GM23338 (cell line): ENCODE data around the gene OASL. TPM values are rescaled to one million over a fixed set of nuclear protein-coding genes. Genes with fewer than 3 reads are reported as not detected.

ENCODE experiments used
- ATAC-seq: fragments of 200-7000 bp; cut with Tn5 transposase; 3 replicates; pipeline ENCODE4 v1.9.1; 2020
- DNase-seq: peaks from one replicate; pipeline ENCODE4 v3.0.0-alpha.2; 2015; ENCODE audit warnings: low spot score
- H2AFZ ChIP-seq: fragments of 200-600 bp; sonication (generic); 2 replicates; pipeline ENCODE4 v1.8.0; 2016; ENCODE audit warnings: antibody characterized with exemption, mild to moderate bottlenecking, moderate library complexity
- H3F3A ChIP-seq: fragments of 200-600 bp; sonication (generic); replicated peaks from 2 replicates; pipeline ENCODE4 v1.8.0; 2017; ENCODE audit warnings: antibody characterized with exemption, mixed run types, low read depth
- H3K27ac ChIP-seq: fragments of 200-600 bp; sonication (generic); 2 replicates; pipeline ENCODE4 v1.6.1; 2016; ENCODE audit warnings: low read depth
- H3K27me3 ChIP-seq: fragments of 200-600 bp; sonication (generic); 2 replicates; pipeline ENCODE4 v1.8.0; 2016; ENCODE audit warnings: mild to moderate bottlenecking, mixed run types, moderate library complexity; ENCODE audit not compliant: insufficient read depth
- H3K36me3 ChIP-seq: fragments of 200-600 bp; sonication (generic); 2 replicates; pipeline ENCODE4 v1.8.0; 2016; ENCODE audit warnings: mild to moderate bottlenecking; ENCODE audit not compliant: insufficient read depth
- H3K4me1 ChIP-seq: fragments of 200-600 bp; sonication (generic); 2 replicates; pipeline ENCODE4 v1.8.0; 2016; ENCODE audit warnings: mild to moderate bottlenecking, moderate library complexity; ENCODE audit not compliant: insufficient read depth
- H3K4me2 ChIP-seq: fragments of 200-600 bp; sonication (generic); 2 replicates; pipeline ENCODE4 v1.7.1; 2017; ENCODE audit warnings: mixed run types
- H3K4me3 ChIP-seq: fragments of 200-600 bp; sonication (generic); 2 replicates; pipeline ENCODE4 v1.6.1; 2016; ENCODE audit warnings: mixed run types
- H3K79me2 ChIP-seq: fragments of 200-600 bp; sonication (generic); replicated peaks from 2 replicates; pipeline ENCODE4 v1.8.0; 2017; ENCODE audit warnings: mild to moderate bottlenecking; ENCODE audit not compliant: insufficient read depth
- H3K9me2 ChIP-seq: fragments of 200-600 bp; sonication (generic); 2 replicates; pipeline ENCODE4 v1.8.0; 2017; ENCODE audit not compliant: insufficient read depth
- H4K20me1 ChIP-seq: fragments of 200-600 bp; sonication (generic); replicated peaks from 2 replicates; pipeline ENCODE4 v1.8.0; 2017; ENCODE audit warnings: mild to moderate bottlenecking; ENCODE audit not compliant: insufficient read depth
- H3K27ac Mint-ChIP-seq: 2 replicates; pipeline ENCODE4 v1.8.0; 2020; ENCODE audit warnings: inconsistent platforms, mild to moderate bottlenecking, moderate library complexity, mixed read lengths
- H3K27me3 Mint-ChIP-seq: 3 replicates; pipeline ENCODE4 v1.8.0; 2022; ENCODE audit warnings: low read depth, mild to moderate bottlenecking, moderate library complexity, mixed read lengths, inconsistent platforms; ENCODE audit not compliant: insufficient read depth, poor library complexity
- H3K36me3 Mint-ChIP-seq: 3 replicates; pipeline ENCODE4 v1.8.0; 2021; ENCODE audit warnings: low read depth, mild to moderate bottlenecking, inconsistent platforms, moderate library complexity, mixed read lengths
- H3K4me1 Mint-ChIP-seq: 3 replicates; pipeline ENCODE4 v1.8.0; 2020; ENCODE audit warnings: mild to moderate bottlenecking, inconsistent platforms, mixed read lengths
- H3K4me3 Mint-ChIP-seq: 3 replicates; pipeline ENCODE4 v1.8.0; 2021; ENCODE audit warnings: moderate library complexity, mild to moderate bottlenecking, inconsistent platforms, mixed read lengths
- H3K9me3 Mint-ChIP-seq: 3 replicates; pipeline ENCODE4 v1.8.0; 2020; ENCODE audit warnings: moderate library complexity, mild to moderate bottlenecking, inconsistent platforms, mixed read lengths
- CREB1 ChIP-seq: fragments of 250-450 bp; sonication (Bioruptor Pico); IDR thresholded peaks from 2 replicates; pipeline ENCODE4 v1.5.0; 2020; ENCODE audit warnings: low read depth, mild to moderate bottlenecking, moderate library complexity
- ETS1 ChIP-seq: IDR thresholded peaks from 2 replicates; pipeline ENCODE4 v1.6.1; 2016; ENCODE audit warnings: antibody characterized with exemption
- EZH2phosphoT487 ChIP-seq: fragments of 200-600 bp; sonication (generic); IDR thresholded peaks from one replicate; pipeline ENCODE4 v1.8.1; 2018; ENCODE audit warnings: antibody characterized with exemption; ENCODE audit not compliant: unreplicated experiment
- NANOG ChIP-seq: IDR thresholded peaks from 2 replicates; pipeline ENCODE4 v1.6.1; 2016; ENCODE audit warnings: antibody characterized with exemption, borderline replicate concordance
- REST ChIP-seq: IDR thresholded peaks from one replicate; pipeline ENCODE4 v1.6.1; 2018; ENCODE audit warnings: antibody characterized with exemption; ENCODE audit not compliant: unreplicated experiment
- STAT1 ChIP-seq: IDR thresholded peaks from one replicate; pipeline ENCODE4 v1.6.1; 2016; ENCODE audit warnings: antibody characterized with exemption; ENCODE audit not compliant: unreplicated experiment
- ZNF462 ChIP-seq: fragments of 250-450 bp; sonication (Bioruptor Pico); IDR thresholded peaks from 2 replicates; pipeline ENCODE4 v1.5.0; 2020; ENCODE audit warnings: mild to moderate bottlenecking, moderate library complexity
- polyA plus RNA-seq: library from polyadenylated mRNA; unstranded; fragments of >200 nt; fragmentation: Nextera tagmentation; extraction: Ambion mirVana; gene quantifications from 2 replicates; pipeline ENCODE4 v1.2.1, GENCODE V29; 2016
- total RNA-seq: library from RNA; depleted of rRNA; stranded (reverse); fragments of >200 nt; shearing (Covaris generic); gene quantifications from 2 replicates; pipeline ENCODE4 v1.2.3, GENCODE V29; 2014

OASL gene
- total and polyA plus RNA-seq, 2 experiments from 2014 or later = not detected

- TF ChIP-seq ZNF462 (CRISPR knock-in tag) = no peak
- TF ChIP-seq EZH2phosphoT487 = no peak
- TF ChIP-seq ETS1 = no peak
These were observed 44.3 kb downstream of the OASL start (continued) for GRCh38 chr12:120994589-120995337.

- no peaks in the 10 kb centered on the region for H3K36me3 ChIP-seq
- no peak overlapping the region for H3K27ac Mint-ChIP-seq
- peaks cover 6% of the 10 kb centered on the region for H3K27me3 Mint-ChIP-seq
- H3K9me3 Mint-ChIP-seq = peaks cover 4% of the 10 kb centered on the region; the same call in 1 of the 3 replicates
- no peak overlapping the region for H3K4me2 ChIP-seq
- ATAC-seq = no peak
- no peak overlapping the region for H2AFZ ChIP-seq
- H3K27ac ChIP-seq = no peak overlapping the region
- no peaks in the 10 kb centered on the region; the same call in 2 of the 3 replicates for H3K36me3 Mint-ChIP-seq
- H3K79me2 ChIP-seq = no peaks in the 10 kb centered on the region
- H3K4me3 ChIP-seq = no peak overlapping the region
- no peaks in the 10 kb centered on the region for H4K20me1 ChIP-seq
- H3K4me1 Mint-ChIP-seq = no peaks in the 10 kb centered on the region
- H3K4me3 Mint-ChIP-seq = no peak overlapping the region
- no peaks in the 10 kb centered on the region for H3K27me3 ChIP-seq
- no peaks in the 10 kb centered on the region for H3F3A ChIP-seq
- no peaks in the 10 kb centered on the region for H3K4me1 ChIP-seq
- no peaks in the 10 kb centered on the region for H3K9me2 ChIP-seq
- no peak for DNase-seq
- TF ChIP-seq NANOG = no peak
- TF ChIP-seq EZH2phosphoT487 = no peak
- TF ChIP-seq CREB1 (CRISPR knock-in tag) = no peak
- TF ChIP-seq REST = no peak
- TF ChIP-seq ETS1 = no peak
- TF ChIP-seq STAT1 = no peak
These were observed 45.0 kb downstream of the OASL start for GRCh38 chr12:120994059-120994458.
